ACC112 (cell line): ENCODE measurements around the gene MR1.
A peak's percentile ranks its signal among the peaks of the same experiment; 100 is the strongest.

ENCODE experiments used
- H2AFZ ChIP-seq: fragments of 200-600 bp; sonication (generic); one replicate; pipeline ENCODE4 v1.6.0; 2017; ENCODE audit warnings: antibody characterized with exemption, low read length; ENCODE audit not compliant: unreplicated experiment
- H3K27ac ChIP-seq: fragments of 200-600 bp; sonication (generic); 2 replicates; pipeline ENCODE4 v1.5.1; 2014; ENCODE audit warnings: low read depth, mild to moderate bottlenecking, antibody characterized with exemption, low read length, moderate library complexity
- H3K27me3 ChIP-seq: fragments of 200-600 bp; sonication (generic); 2 replicates; pipeline ENCODE4 v1.6.1; 2014; ENCODE audit warnings: mild to moderate bottlenecking, antibody characterized with exemption, low read length, moderate library complexity, mixed read lengths; ENCODE audit not compliant: insufficient read depth
- H3K36me3 ChIP-seq: fragments of 200-600 bp; sonication (generic); 2 replicates; pipeline ENCODE4 v1.6.1; 2016; ENCODE audit warnings: mild to moderate bottlenecking, antibody characterized with exemption, low read length, moderate library complexity, mixed read lengths; ENCODE audit not compliant: insufficient read depth
- H3K4me1 ChIP-seq: fragments of 200-600 bp; sonication (generic); one replicate; pipeline ENCODE4 v1.6.1; 2016; ENCODE audit warnings: low read length, mixed read lengths; ENCODE audit not compliant: insufficient read depth, unreplicated experiment, control insufficient read depth
- H3K4me3 ChIP-seq: fragments of 200-600 bp; sonication (generic); 2 replicates; pipeline ENCODE4 v1.5.1; 2014; ENCODE audit warnings: mild to moderate bottlenecking, low read depth, low read length
- H3K79me2 ChIP-seq: fragments of 200-600 bp; sonication (generic); one replicate; pipeline ENCODE4 v1.6.0; 2016; ENCODE audit warnings: low read length; ENCODE audit not compliant: control insufficient read depth, unreplicated experiment, insufficient read depth

The MR1 gene

GRCh38 chr1:181064702-181065101 is 30.9 kb downstream of the MR1 start:
- Histone ChIP-seq H3K79me2 (no peaks in the 10 kb centered on the region), H3K27me3 (no peaks in the 10 kb centered on the region), H2AFZ (no peak overlapping the region), H3K36me3 (no peaks in the 10 kb centered on the region), H3K4me3 (no peak overlapping the region), H3K27ac (no peak overlapping the region), H3K4me1 (peaks cover 4% of the 10 kb centered on the region)

GRCh38 chr1:181073638-181074037 is 39.9 kb downstream of the MR1 start:
- Histone ChIP-seq H3K4me1 (peaks cover 21% of the 10 kb centered on the region), H3K36me3 (no peaks in the 10 kb centered on the region), H2AFZ (no peak overlapping the region), H3K79me2 (no peaks in the 10 kb centered on the region), H3K27me3 (no peaks in the 10 kb centered on the region), H3K4me3 (no peak overlapping the region), H3K27ac (no peak overlapping the region)

- no peak overlapping the region for H2AFZ ChIP-seq
- H3K79me2 ChIP-seq, result no peaks in the 10 kb centered on the region
- H3K27ac ChIP-seq, result no peak overlapping the region
- H3K36me3 ChIP-seq, result no peaks in the 10 kb centered on the region
- peaks cover 32% of the 10 kb centered on the region for H3K4me1 ChIP-seq
- no peak overlapping the region for H3K4me3 ChIP-seq
- no peaks in the 10 kb centered on the region for H3K27me3 ChIP-seq
Observed at GRCh38 chr1:181075766-181076350, 42.1 kb downstream of the MR1 start.

GRCh38 chr1:181076852-181077251 is 43.1 kb downstream of the MR1 start:
- Histone ChIP-seq H2AFZ (no peak overlapping the region), H3K27me3 (no peaks in the 10 kb centered on the region), H3K27ac (peak overlapping the region; percentile 94; the same call in 1 of the 2 replicates), H3K79me2 (no peaks in the 10 kb centered on the region), H3K4me1 (peaks cover 32% of the 10 kb centered on the region), H3K4me3 (no peak overlapping the region; the same call in 1 of the 2 replicates), H3K36me3 (no peaks in the 10 kb centered on the region)

GRCh38 chr1:181077576-181078242 is 43.9 kb downstream of the MR1 start:
- no peaks in the 10 kb centered on the region for H3K79me2 ChIP-seq
- H3K27me3 ChIP-seq, result no peaks in the 10 kb centered on the region
- H3K4me3 ChIP-seq, result peak overlapping the region; percentile 52
- H3K27ac ChIP-seq, result peak overlapping the region; percentile 94
- H3K36me3 ChIP-seq, result no peaks in the 10 kb centered on the region
- H3K4me1 ChIP-seq, result peaks cover 32% of the 10 kb centered on the region
- peak overlapping the region; percentile 83 for H2AFZ ChIP-seq

- H3K4me1 ChIP-seq, result peaks cover 32% of the 10 kb centered on the region
- H3K27me3 ChIP-seq, result no peaks in the 10 kb centered on the region
- peak overlapping the region; percentile 94 for H3K27ac ChIP-seq
Observed at GRCh38 chr1:181079382-181079781, 45.6 kb downstream of the MR1 start.

GRCh38 chr1:181079920-181080319 is 46.1 kb downstream of the MR1 start:
- Histone ChIP-seq H3K27ac (peak overlapping the region; percentile 94), H3K27me3 (no peaks in the 10 kb centered on the region), H2AFZ (no peak overlapping the region), H3K4me1 (peaks cover 32% of the 10 kb centered on the region), H3K36me3 (no peaks in the 10 kb centered on the region), H3K79me2 (no peaks in the 10 kb centered on the region), H3K4me3 (no peak overlapping the region; the same call in 1 of the 2 replicates)

More at GRCh38 chr1:181079382-181079781, 45.6 kb downstream of the MR1 start:
- peak overlapping the region; percentile 15; the same call in 1 of the 2 replicates for H3K4me3 ChIP-seq
- H3K36me3 ChIP-seq, result no peaks in the 10 kb centered on the region
- H2AFZ ChIP-seq, result peak overlapping the region; percentile 29
- no peaks in the 10 kb centered on the region for H3K79me2 ChIP-seq

GRCh38 chr1:181080556-181080955 is 46.8 kb downstream of the MR1 start:
- peaks cover 32% of the 10 kb centered on the region for H3K4me1 ChIP-seq
- H3K27ac ChIP-seq, result no peak overlapping the region
- no peaks in the 10 kb centered on the region for H3K79me2 ChIP-seq
- no peaks in the 10 kb centered on the region for H3K27me3 ChIP-seq
- no peak overlapping the region for H3K4me3 ChIP-seq
- no peak overlapping the region for H2AFZ ChIP-seq
- H3K36me3 ChIP-seq, result no peaks in the 10 kb centered on the region

- Histone ChIP-seq H3K4me1 (peaks cover 32% of the 10 kb centered on the region), H3K79me2 (no peaks in the 10 kb centered on the region), H2AFZ (no peak overlapping the region), H3K36me3 (no peaks in the 10 kb centered on the region), H3K27ac (no peak overlapping the region), H3K4me3 (no peak overlapping the region), H3K27me3 (no peaks in the 10 kb centered on the region)
Observed at GRCh38 chr1:181081395-181081794, 47.6 kb downstream of the MR1 start.

GRCh38 chr1:181083842-181084605 is 50.2 kb downstream of the MR1 start:
- no peak overlapping the region for H3K27ac ChIP-seq
- H3K4me3 ChIP-seq, result no peak overlapping the region
- H2AFZ ChIP-seq, result no peak overlapping the region
- H3K4me1 ChIP-seq, result peaks cover 20% of the 10 kb centered on the region
- H3K79me2 ChIP-seq, result peaks cover 14% of the 10 kb centered on the region
- no peaks in the 10 kb centered on the region for H3K27me3 ChIP-seq
- no peaks in the 10 kb centered on the region for H3K36me3 ChIP-seq
